Measurements from ENCODE around the gene RARS2. TPM values are rescaled to one million over a fixed set of nuclear protein-coding genes. Genes with fewer than 3 reads are reported as not detected.

The RARS2 gene
- total RNA-seq, 1 donor from 2014 or later, result 45.8 TPM

DNA sequence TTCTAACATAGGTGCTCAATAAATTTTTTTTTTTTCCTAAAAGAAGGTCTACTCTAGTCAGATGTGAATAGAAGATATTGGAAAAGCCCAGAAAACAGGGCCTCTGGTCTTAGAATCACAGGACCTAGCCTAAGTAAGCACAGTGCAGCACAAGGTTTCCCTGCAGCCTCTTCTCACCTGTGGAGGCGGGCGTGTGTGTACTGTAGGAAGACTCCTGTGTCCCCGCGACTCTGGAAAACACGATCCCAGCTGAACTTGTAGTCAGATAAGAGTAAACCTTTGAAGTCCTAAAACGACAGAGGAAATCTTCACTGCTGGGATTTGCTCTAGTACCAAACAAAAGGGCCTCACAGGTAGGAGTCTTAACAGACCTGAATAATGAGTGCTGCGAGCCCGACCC lies 71.3 kb downstream of the RARS2 start:
- no peak overlapping the region for H3K27ac Mint-ChIP-seq (ENCODE audit: unreplicated experiment)
- no peak overlapping the region for H3K4me3 Mint-ChIP-seq (ENCODE audit: unreplicated experiment)
- H3K9me3 Mint-ChIP-seq (ENCODE audit: unreplicated experiment), result no peaks in the 10 kb centered on the region
- no peaks in the 10 kb centered on the region for H3K4me1 Mint-ChIP-seq (ENCODE audit: unreplicated experiment)
- TF ChIP-seq CTCF (IDR thresholded peaks at IDR 0.05; ENCODE audit: unreplicated experiment), result no peak
- peaks cover 15% of the 10 kb centered on the region for H3K36me3 Mint-ChIP-seq (ENCODE audit: low read depth, unreplicated experiment)
- peaks cover 1% of the 10 kb centered on the region for H3K27me3 Mint-ChIP-seq (ENCODE audit: unreplicated experiment)
- no peak for DNase-seq (ENCODE audit: low spot score)

DNA sequence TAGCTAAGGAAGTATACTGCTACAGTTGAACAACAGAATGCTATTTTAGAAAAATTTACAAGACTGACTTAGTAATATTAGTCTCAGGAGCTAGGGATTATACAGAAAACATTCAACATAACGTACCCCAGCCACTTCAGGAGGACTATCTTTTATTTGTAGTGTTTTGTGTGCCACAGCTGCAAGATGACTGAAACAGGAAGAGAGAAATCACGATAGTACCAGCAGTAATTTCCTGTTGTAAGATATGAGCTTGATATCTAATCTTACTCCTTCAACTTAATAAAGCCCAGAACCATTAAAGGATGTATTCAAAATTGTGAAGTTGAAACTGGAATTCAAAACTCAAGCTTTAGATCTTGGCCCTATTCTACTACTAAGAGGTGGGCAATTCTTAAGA lies 75.0 kb downstream of the RARS2 start:
- Mint-ChIP-seq H3K36me3 (ENCODE audit: low read depth, unreplicated experiment) (peaks cover 18% of the 10 kb centered on the region), H3K27ac (ENCODE audit: unreplicated experiment) (no peak overlapping the region), H3K4me1 (ENCODE audit: unreplicated experiment) (no peaks in the 10 kb centered on the region), H3K27me3 (ENCODE audit: unreplicated experiment) (peaks cover 1% of the 10 kb centered on the region), H3K9me3 (ENCODE audit: unreplicated experiment) (no peaks in the 10 kb centered on the region), H3K4me3 (ENCODE audit: unreplicated experiment) (no peak overlapping the region)
- no peak for TF ChIP-seq CTCF (IDR thresholded peaks at IDR 0.05; ENCODE audit: unreplicated experiment)
- no peak for DNase-seq (ENCODE audit: low spot score)

DNA sequence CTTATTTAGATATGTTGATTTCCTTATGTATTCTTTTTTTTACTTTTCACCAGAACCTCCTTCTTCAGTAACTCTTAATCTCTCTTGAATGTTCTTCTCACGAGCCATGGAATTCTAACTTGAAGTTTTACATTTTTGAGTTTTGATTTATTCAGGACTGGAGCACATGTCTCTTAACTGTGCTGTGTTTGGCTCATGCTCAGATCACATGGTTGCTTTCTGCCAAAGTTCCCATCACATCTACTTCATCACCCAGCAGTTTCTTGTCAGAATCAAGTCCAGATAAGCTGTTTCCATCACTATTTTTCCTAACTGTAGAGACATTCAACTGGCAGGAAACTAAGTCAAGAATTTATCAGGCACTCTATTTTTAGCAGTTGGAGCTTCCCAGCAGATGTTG lies 85.3 kb downstream of the RARS2 start:
- Mint-ChIP-seq H3K36me3 (ENCODE audit: low read depth, unreplicated experiment) (peaks cover 19% of the 10 kb centered on the region), H3K9me3 (ENCODE audit: unreplicated experiment) (no peaks in the 10 kb centered on the region), H3K27me3 (ENCODE audit: unreplicated experiment) (no peaks in the 10 kb centered on the region), H3K4me3 (ENCODE audit: unreplicated experiment) (no peak overlapping the region), H3K4me1 (ENCODE audit: unreplicated experiment) (peaks cover 8% of the 10 kb centered on the region), H3K27ac (ENCODE audit: unreplicated experiment) (no peak overlapping the region)
- TF ChIP-seq CTCF (IDR thresholded peaks at IDR 0.05; ENCODE audit: unreplicated experiment), result no peak
- DNase-seq (ENCODE audit: low spot score), result no peak

DNA sequence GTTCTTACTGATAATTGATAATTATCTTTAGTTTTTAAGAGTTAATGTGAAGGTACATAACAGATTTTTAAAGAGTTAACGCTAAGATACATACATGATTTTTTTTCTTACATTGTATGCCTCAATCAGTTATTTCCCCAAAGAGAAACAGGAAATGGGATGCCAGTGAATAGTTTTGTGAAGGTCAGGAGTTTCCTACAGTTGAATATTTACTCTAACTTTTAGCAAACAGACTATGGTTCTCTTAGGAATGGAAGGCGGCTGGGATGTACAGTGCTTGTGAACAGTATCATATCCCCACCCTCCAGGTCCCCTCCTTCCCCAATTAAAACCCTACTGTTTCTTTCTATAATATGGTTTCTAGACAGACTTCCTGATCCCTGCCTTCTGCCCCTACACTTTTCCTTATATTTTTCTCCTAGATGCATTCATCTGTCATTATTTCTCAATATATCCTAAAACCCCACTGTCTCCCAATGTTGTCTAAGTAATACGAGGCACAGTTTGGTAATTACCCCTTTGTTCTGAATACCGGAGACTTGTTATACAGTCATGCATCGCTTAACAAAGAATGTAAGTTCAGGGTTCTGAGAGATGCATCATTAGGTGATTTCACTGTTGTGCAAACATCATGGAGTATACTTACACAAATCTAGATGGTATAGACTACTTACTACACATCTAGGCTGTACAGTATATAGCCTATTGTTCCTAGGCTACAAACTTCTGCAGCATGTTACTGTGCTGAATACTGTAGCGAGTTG lies 87.8 kb downstream of the RARS2 start:
- Mint-ChIP-seq H3K27ac (ENCODE audit: unreplicated experiment) (peak overlapping the region; percentile 85), H3K4me3 (ENCODE audit: unreplicated experiment) (no peak overlapping the region), H3K36me3 (ENCODE audit: low read depth, unreplicated experiment) (peaks cover 19% of the 10 kb centered on the region), H3K4me1 (ENCODE audit: unreplicated experiment) (peaks cover 9% of the 10 kb centered on the region), H3K9me3 (ENCODE audit: unreplicated experiment) (no peaks in the 10 kb centered on the region), H3K27me3 (ENCODE audit: unreplicated experiment) (no peaks in the 10 kb centered on the region)
- no peak for TF ChIP-seq CTCF (IDR thresholded peaks at IDR 0.05; ENCODE audit: unreplicated experiment)
- DNase-seq (ENCODE audit: low spot score), result no peak

- no peak overlapping the region for H3K27ac Mint-ChIP-seq (ENCODE audit: unreplicated experiment)
- no peak for TF ChIP-seq CTCF (IDR thresholded peaks at IDR 0.05; ENCODE audit: unreplicated experiment)
- peaks cover 11% of the 10 kb centered on the region for H3K36me3 Mint-ChIP-seq (ENCODE audit: low read depth, unreplicated experiment)
- no peaks in the 10 kb centered on the region for H3K9me3 Mint-ChIP-seq (ENCODE audit: unreplicated experiment)
- H3K4me1 Mint-ChIP-seq (ENCODE audit: unreplicated experiment), result peaks cover 9% of the 10 kb centered on the region
- DNase-seq (ENCODE audit: low spot score), result no peak
- no peak overlapping the region for H3K4me3 Mint-ChIP-seq (ENCODE audit: unreplicated experiment)
- H3K27me3 Mint-ChIP-seq (ENCODE audit: unreplicated experiment), result no peaks in the 10 kb centered on the region
Observed at GRCh38 chr6:87498048-87498447, 91.7 kb downstream of the RARS2 start.

All from endothelial cell (in vitro differentiated cells).